NCI-H774 (cell line): ENCODE measurements around the gene DOCK2.

Source experiments
- DNase-seq: peaks from one replicate; lab custom pipeline; 2025; lab: John Stamatoyannopoulos, UW

DOCK2 gene

DNA sequence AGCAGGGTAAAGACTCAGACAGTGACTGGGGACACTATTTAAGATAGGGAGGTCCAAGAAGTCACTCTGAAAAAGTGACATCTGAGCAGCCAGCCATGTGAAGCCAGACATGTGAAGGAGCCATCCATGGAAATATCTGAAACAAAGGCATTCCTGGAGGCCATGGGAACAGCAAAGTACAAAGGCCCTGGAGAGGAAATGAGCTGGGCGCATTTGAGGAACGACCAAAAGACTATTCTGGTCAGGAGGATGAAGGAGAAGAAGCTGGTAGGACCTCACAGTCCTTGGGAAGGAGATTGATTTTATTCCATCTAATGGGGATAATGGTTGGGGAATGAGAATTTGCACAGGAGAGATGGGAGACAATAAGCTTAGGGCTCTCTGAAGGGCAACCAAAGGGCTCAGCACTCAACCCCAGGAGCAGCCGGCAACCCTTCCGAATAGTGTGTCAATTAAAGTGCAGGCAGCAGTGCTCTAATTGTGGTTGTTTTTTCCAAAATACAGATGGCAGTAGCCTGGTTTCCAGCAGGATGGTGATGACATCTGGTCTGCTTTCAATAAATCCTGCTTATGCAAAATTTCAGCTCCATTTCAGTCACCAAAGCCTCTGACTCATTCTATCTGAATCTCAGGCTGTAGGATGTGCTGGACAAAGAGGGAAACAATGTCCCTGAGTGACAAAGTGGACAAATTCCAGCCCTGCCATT, 495.3 kb downstream of the DOCK2 start:
- DNase-seq, result no peak
